HFFc6 (cell line): Measurements from ENCODE around the gene SEC24B. TPM values are rescaled to one million over a fixed set of nuclear protein-coding genes. Genes with fewer than 3 reads are reported as not detected.

Experiments used
- DNase-seq: peaks from one replicate; pipeline ENCODE4 v3.0.0-alpha.2; 2018
- H3K27ac Mint-ChIP-seq: 2 replicates; pipeline ENCODE4 v1.8.0; 2020; ENCODE audit warnings: mild to moderate bottlenecking, mixed read lengths
- H3K27me3 Mint-ChIP-seq: 2 replicates; pipeline ENCODE4 v1.8.0; 2021; ENCODE audit warnings: mild to moderate bottlenecking, moderate library complexity, mixed read lengths; ENCODE audit not compliant: insufficient read depth
- H3K36me3 Mint-ChIP-seq: 2 replicates; pipeline ENCODE4 v1.8.0; 2021; ENCODE audit warnings: low read depth, mixed read lengths
- H3K4me1 Mint-ChIP-seq: 2 replicates; pipeline ENCODE4 v1.8.0; 2020; ENCODE audit warnings: low read depth, mixed read lengths
- H3K4me3 Mint-ChIP-seq: 2 replicates; pipeline ENCODE4 v1.8.0; 2020; ENCODE audit warnings: mild to moderate bottlenecking, moderate library complexity, mixed read lengths
- H3K9me3 Mint-ChIP-seq: 2 replicates; pipeline ENCODE4 v1.8.0; 2020; ENCODE audit warnings: mild to moderate bottlenecking, mixed read lengths
- total RNA-seq, 6 experiments: library from RNA; stranded (reverse); fragmentation: NEBNext Ultra II Directional; extraction: Animal tissue kit (Norgen Biotek cat#: 25700); gene quantifications; 2 replicates in 1 of 6; 3 replicates in 5 of 6; pipeline ENCODE4 v1.2.3, GENCODE V29; 2021
- TF ChIP-seq, protein P1 (sequence below): fragments of 200-600 bp; sonication (generic); IDR thresholded peaks from 2 replicates; pipeline ENCODE4 v1.5.0; 2021; ENCODE audit warnings: antibody characterized with exemption, mild to moderate bottlenecking

The SEC24B gene
- total RNA-seq, 6 experiments from 2014 or later: 27.2 to 36.6 (median 31.8) TPM

DNA sequence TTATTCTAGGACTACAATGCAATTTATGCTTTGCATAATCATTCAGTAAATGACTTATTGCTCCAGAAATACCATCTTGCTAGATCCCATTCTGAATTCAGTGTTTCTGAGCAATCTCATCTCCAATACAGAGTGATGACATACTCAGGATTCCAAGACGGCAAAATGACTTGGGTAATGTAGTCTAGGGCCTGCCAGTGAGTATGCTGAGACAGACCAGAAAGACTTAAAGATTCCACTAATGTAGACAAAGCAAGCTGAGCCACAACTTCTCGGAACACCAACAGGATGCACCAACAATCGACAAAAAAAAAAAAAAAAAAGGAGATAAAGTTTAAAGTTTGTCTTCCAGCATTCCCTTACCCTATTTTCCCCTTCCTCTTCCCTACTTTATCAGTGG is 919 bp upstream of the SEC24B start:
- H3K4me3 Mint-ChIP-seq: peak overlapping the region; percentile 91
- H3K27ac Mint-ChIP-seq: peak overlapping the region; percentile 95
- peaks cover 46% of the 10 kb centered on the region for H3K4me1 Mint-ChIP-seq
- no peaks in the 10 kb centered on the region; the same call in 1 of the 2 replicates for H3K36me3 Mint-ChIP-seq
- peak; percentile 76 for DNase-seq
- peaks cover 3% of the 10 kb centered on the region for H3K27me3 Mint-ChIP-seq
- TF ChIP-seq, protein P1, sequence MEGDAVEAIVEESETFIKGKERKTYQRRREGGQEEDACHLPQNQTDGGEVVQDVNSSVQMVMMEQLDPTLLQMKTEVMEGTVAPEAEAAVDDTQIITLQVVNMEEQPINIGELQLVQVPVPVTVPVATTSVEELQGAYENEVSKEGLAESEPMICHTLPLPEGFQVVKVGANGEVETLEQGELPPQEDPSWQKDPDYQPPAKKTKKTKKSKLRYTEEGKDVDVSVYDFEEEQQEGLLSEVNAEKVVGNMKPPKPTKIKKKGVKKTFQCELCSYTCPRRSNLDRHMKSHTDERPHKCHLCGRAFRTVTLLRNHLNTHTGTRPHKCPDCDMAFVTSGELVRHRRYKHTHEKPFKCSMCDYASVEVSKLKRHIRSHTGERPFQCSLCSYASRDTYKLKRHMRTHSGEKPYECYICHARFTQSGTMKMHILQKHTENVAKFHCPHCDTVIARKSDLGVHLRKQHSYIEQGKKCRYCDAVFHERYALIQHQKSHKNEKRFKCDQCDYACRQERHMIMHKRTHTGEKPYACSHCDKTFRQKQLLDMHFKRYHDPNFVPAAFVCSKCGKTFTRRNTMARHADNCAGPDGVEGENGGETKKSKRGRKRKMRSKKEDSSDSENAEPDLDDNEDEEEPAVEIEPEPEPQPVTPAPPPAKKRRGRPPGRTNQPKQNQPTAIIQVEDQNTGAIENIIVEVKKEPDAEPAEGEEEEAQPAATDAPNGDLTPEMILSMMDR: no peak
- no peaks in the 10 kb centered on the region for H3K9me3 Mint-ChIP-seq

DNA sequence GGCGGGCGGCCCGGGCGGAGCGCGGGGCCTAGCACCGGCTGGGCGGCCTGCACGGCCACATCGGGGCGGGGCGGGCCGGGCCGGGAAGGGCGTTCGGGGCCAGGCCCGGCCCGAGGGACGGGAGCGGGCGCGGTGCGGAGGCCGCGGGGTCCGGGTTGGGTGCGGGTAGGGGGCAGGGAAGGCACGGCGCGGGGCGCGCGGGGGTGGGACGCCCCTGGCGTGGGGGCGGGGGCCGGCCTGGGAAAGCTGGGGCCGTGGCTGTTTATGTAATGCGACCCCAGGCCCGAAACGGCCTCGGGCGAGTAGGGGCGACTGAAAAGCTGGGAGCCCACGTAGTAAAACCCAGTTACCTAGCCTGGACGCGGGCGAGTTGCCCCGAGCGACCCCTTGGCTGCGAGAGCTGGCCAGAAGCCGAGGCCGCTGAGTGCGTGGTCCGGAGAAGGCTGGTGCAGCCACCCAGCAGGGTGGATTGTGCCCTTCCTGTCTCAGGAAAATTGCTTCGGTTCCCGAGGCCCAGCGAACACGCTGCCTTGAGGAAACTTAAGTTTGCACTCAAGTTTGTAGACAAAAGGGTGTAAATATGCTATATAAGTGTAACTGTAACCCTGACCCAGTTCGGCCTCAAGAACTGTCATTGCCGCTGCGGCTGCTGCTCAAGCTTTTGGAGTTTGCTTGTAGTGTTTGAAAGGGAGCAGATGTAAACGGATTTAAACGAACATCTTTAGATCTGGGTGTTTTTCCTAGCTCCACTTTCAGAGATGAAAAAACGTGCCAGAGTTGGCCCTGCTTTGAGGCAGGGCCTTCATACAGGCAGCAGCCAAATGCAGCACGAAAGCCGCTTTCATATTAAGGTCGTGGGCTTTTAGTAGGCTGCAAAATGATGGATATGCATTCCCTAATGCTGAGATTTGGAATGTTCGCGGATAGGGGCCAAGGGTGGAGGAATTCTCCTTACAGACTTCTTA is 674 bp downstream of the SEC24B start:
- TF ChIP-seq, protein P1: no peak
- no peaks in the 10 kb centered on the region; the same call in 1 of the 2 replicates for H3K36me3 Mint-ChIP-seq
- no peaks in the 10 kb centered on the region for H3K9me3 Mint-ChIP-seq
- H3K4me1 Mint-ChIP-seq: peaks cover 55% of the 10 kb centered on the region
- peak; percentile 10 for DNase-seq
- peak overlapping the region; percentile 86 for H3K27ac Mint-ChIP-seq
- H3K4me3 Mint-ChIP-seq: peak overlapping the region; percentile 93
- peaks cover 3% of the 10 kb centered on the region for H3K27me3 Mint-ChIP-seq

DNA sequence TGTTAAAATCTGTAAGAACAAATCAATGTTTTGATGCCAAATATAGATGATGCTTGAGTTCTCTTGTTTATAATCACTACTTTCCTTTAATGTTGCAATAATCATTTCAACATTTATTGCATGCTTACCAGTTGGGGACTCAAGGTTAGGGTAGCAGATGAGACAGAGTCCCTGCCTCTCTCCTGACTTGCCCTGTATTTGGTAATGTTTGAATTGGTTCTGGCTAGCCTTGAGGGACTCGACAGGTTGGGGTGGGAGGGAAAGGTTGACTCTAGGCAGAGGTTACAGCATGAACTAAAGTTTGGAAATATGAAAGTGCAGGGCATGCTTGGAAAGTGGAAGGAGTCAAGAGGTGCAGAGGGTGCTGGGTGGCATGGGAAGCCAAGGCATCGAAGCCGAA is 2.0 kb downstream of the SEC24B start:
- Mint-ChIP-seq H3K4me3 (peak overlapping the region; percentile 93), H3K4me1 (peaks cover 55% of the 10 kb centered on the region), H3K27ac (peak overlapping the region; percentile 29), H3K36me3 (no peaks in the 10 kb centered on the region; the same call in 1 of the 2 replicates), H3K27me3 (peaks cover 3% of the 10 kb centered on the region), H3K9me3 (no peaks in the 10 kb centered on the region)
- no peak for DNase-seq
- TF ChIP-seq, protein P1: no peak

DNA sequence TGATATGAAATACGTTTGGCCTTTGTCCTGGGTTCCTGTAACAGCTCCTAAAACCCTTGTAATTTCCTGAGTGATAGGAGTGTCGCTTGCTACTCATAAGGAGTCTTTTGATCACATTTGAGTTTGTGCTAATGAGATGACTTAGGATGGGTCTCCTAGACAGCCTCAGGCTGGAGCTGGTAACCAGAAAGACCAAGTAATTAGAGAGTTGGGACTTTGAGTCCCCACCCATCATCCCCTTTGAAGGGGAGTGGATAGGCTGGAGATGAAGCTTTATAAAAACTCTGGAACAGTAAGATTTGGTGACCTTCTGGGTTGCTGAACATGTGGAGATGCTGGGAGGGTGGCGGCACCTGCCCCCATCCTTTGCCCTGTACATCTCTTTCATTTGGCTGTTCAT is 2.9 kb downstream of the SEC24B start:
- peaks cover 64% of the 10 kb centered on the region for H3K4me1 Mint-ChIP-seq
- H3K27me3 Mint-ChIP-seq: peaks cover 2% of the 10 kb centered on the region
- no peaks in the 10 kb centered on the region for H3K36me3 Mint-ChIP-seq
- TF ChIP-seq, protein P1: no peak
- H3K4me3 Mint-ChIP-seq: peak overlapping the region; percentile 93; the same call in 1 of the 2 replicates
- no peaks in the 10 kb centered on the region for H3K9me3 Mint-ChIP-seq
- DNase-seq: no peak
- H3K27ac Mint-ChIP-seq: peak overlapping the region; percentile 45; the same call in 1 of the 2 replicates

DNA sequence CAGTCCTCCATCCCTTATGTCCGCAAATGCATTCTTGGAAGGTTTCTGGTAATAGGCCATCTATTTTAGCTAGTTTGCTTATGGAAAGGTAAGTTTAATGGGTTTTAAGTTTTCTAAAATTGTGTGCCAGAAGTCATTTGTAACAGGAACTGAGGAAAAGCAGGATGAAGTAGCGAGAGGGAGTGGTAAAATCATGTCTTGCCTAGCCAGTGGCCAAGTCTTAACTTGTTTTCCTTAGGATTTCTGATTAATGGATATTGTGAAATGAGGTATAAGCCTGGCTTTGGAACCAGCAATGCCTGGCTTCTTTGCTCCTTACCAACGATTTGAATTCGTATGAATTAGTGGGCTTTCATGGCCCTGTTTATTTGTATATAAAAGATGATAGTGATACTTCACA is 7.3 kb downstream of the SEC24B start:
- no peak for DNase-seq
- TF ChIP-seq, protein P1: no peak
- Mint-ChIP-seq H3K27me3 (no peaks in the 10 kb centered on the region; the same call in 1 of the 2 replicates), H3K4me1 (peaks cover 70% of the 10 kb centered on the region), H3K27ac (peak overlapping the region; percentile 29; the same call in 1 of the 2 replicates), H3K4me3 (no peak overlapping the region), H3K36me3 (peaks cover 12% of the 10 kb centered on the region), H3K9me3 (no peaks in the 10 kb centered on the region)
